ENCODE data around the gene ATG101. TPM values are rescaled to one million over a fixed set of nuclear protein-coding genes. Genes with fewer than 3 reads are reported as not detected.

The ATG101 gene
- total and polyA plus RNA-seq, 2 of the 8 experiments (the other 6 are each of a cell fraction or from before 2014, with no cell fraction given) = 49.8 to 55.9 TPM

GRCh38 chr12:52041035-52041434 lies 28.7 kb upstream of the ATG101 start:
- WGBS, 2 experiments (ENCODE audit: extremely low coverage in 1 of 2, insufficient coverage in 1 of 2, insufficient read length in 1 of 2, insufficient replicate concordance in 2 of 2, low coverage in 1 of 2, low lambda C conversion rate in 2 of 2, missing lambda C conversion rate in 1 of 2) = 77% methylated on average over 3 of the region's 3 CpGs; no CpG with 5 or more reads in 1 of the 2 experiments
- DNase-seq (ENCODE audit: low read depth in 1 of 2, low spot score in 2 of 2) = no peak
- Histone ChIP-seq H3K4me2 (ENCODE audit: insufficient read depth in 1 of 2, low read depth in 2 of 2, low read length in 2 of 2) (no peak overlapping the region), H2AK5ac (ENCODE audit: low read depth, low read length) (no peak overlapping the region), H3K4ac (replicated peaks; ENCODE audit: insufficient read length, low read depth, low read length) (no peak overlapping the region), H3K18ac (ENCODE audit: extremely low read depth, low read length) (no peak overlapping the region), H2BK12ac (ENCODE audit: low read depth, low read length) (no peak overlapping the region), H3K79me2 (ENCODE audit: control insufficient read depth in 1 of 2, insufficient read depth in 2 of 2, low read length in 2 of 2) (peaks cover 0 to 24% of the 10 kb centered on the region in 2 experiments; a peak in 2 of 4 replicates), H3K14ac (ENCODE audit: insufficient read length) (no peak overlapping the region), H2BK20ac (ENCODE audit: low read length) (no peak overlapping the region), H3K27ac (ENCODE audit: low read depth, low read length) (no peak overlapping the region), H3K27me3 (replicated peaks in 1 of 4; ENCODE audit: control insufficient read depth in 3 of 4, extremely low read depth in 1 of 4, insufficient read depth in 3 of 4, low read length in 3 of 4) (peaks cover 0 to 5% (median 3%) of the 10 kb centered on the region in 4 experiments; a peak in 5 of 7 replicates), H3K4me3 (ENCODE audit: extremely low read depth in 1 of 4, insufficient read depth in 2 of 4, low read depth in 3 of 4, low read length in 4 of 4) (no peak overlapping the region), H3K9ac (replicated peaks in 1 of 4; ENCODE audit: extremely low read depth in 1 of 4, low read depth in 3 of 4, low read length in 3 of 4) (no peak overlapping the region), H3K56ac (replicated peaks; ENCODE audit: insufficient read length, low read depth, low read length) (no peak overlapping the region), H3K36me3 (ENCODE audit: control insufficient read depth in 2 of 4, insufficient read depth in 4 of 4, low read length in 3 of 4) (no peaks in the 10 kb centered on the region; a peak in 2 of 8 replicates), H2BK120ac (replicated peaks; ENCODE audit: low read depth, low read length) (no peak overlapping the region), H3K23me2 (ENCODE audit: low read depth, low read length) (peaks cover 2% of the 10 kb centered on the region; the same call in 1 of the 2 replicates), H4K91ac (replicated peaks; ENCODE audit: insufficient read length, low read length) (no peak overlapping the region), H2AFZ (ENCODE audit: low read length) (no peak overlapping the region), H2BK5ac (ENCODE audit: low read depth, low read length) (no peak overlapping the region), H3K23ac (ENCODE audit: insufficient read length) (no peak overlapping the region), H4K20me1 (replicated peaks in 1 of 2; ENCODE audit: control insufficient read depth in 1 of 2, insufficient read depth in 2 of 2, low read length in 2 of 2) (peaks cover 4 to 15% of the 10 kb centered on the region in 2 experiments), H4K5ac (ENCODE audit: insufficient read length, low read depth, low read length) (no peak overlapping the region), H4K8ac (ENCODE audit: extremely low read depth, insufficient read depth, low read length) (no peak overlapping the region), H3K4me1 (replicated peaks in 1 of 4; ENCODE audit: control insufficient read depth in 3 of 4, insufficient read depth in 4 of 4, low read length in 3 of 4) (peaks cover 0 to 6% (median 4%) of the 10 kb centered on the region in 4 experiments; a peak in 5 of 7 replicates), H3K79me1 (ENCODE audit: low read depth, low read length) (peaks cover 4% of the 10 kb centered on the region), H3K9me3 (ENCODE audit: insufficient read depth in 2 of 2, low read depth in 1 of 2, low read length in 1 of 2) (no peaks in the 10 kb centered on the region), H2BK15ac (ENCODE audit: low read length) (no peak overlapping the region)
- CTCF ChIA-PET (ENCODE audit: partially characterized antibody) = interaction anchor here (1.0 to 15.8 kb wide), 10 partner anchors 8 to 169 kb away, joined by 3 to 294 read pairs (median 7); partner anchors contain the start of genes ATG101, NR4A1 and SMIM41
- POLR2A ChIA-PET (ENCODE audit: partially characterized antibody) = interaction anchor here (0.7 to 6.6 kb wide), 9 partner anchors 12 to 55 kb away, joined by 3 to 56 read pairs (median 3); partner anchors contain the start of gene ATG101
- no peak for FAIRE-seq
- no peak for TF ChIP-seq CBX8 (IDR thresholded peaks at IDR 0.05; ENCODE audit: borderline replicate concordance, low read depth, low read length)
- TF ChIP-seq TAF7 (optimal IDR thresholded peaks at IDR 0.05; ENCODE audit: borderline replicate concordance, low read depth, low read length) = no peak
- TF ChIP-seq SUZ12 (IDR thresholded peaks at IDR 0.05; ENCODE audit: low read length) = no peak
- TF ChIP-seq FOSL1 (IDR thresholded peaks at IDR 0.05; ENCODE audit: insufficient read depth, low read depth, low read length) = no peak
- no peak for TF ChIP-seq SP2 (IDR thresholded peaks at IDR 0.05; ENCODE audit: low read length)
- TF ChIP-seq ATF2 (IDR thresholded peaks at IDR 0.05; ENCODE audit: low read length) = no peak
- no peak for TF ChIP-seq TAF1 (IDR thresholded peaks at IDR 0.05; ENCODE audit: low read depth, low read length)

Data from H1 (cell line).